GM13977 (cell line): ENCODE results near the gene GRM4.

ENCODE experiments used
- DNase-seq: peaks from one replicate; pipeline ENCODE4 v3.0.0; 2012; ENCODE audit warnings: low spot score
- in situ Hi-C: fragments of 300-500 bp; cut with MboI; formaldehyde crosslinking; loops from one replicate; pipeline ENCODE4 v1.12.0; 2022; ENCODE audit warnings: low sequenced_read_pairs, low pct_unique_long_range_greater_than_20kb, mixed read lengths, inconsistent platforms; ENCODE audit not compliant: unreplicated experiment
- TF ChIP-seq, protein P1 (sequence below): IDR thresholded peaks from 2 replicates; pipeline ENCODE4 v1.5.1; 2012; ENCODE audit warnings: mild to moderate bottlenecking, control low read depth; ENCODE audit not compliant: insufficient read depth; ENCODE audit errors: extremely low read depth, missing control alignments

The GRM4 gene

DNA sequence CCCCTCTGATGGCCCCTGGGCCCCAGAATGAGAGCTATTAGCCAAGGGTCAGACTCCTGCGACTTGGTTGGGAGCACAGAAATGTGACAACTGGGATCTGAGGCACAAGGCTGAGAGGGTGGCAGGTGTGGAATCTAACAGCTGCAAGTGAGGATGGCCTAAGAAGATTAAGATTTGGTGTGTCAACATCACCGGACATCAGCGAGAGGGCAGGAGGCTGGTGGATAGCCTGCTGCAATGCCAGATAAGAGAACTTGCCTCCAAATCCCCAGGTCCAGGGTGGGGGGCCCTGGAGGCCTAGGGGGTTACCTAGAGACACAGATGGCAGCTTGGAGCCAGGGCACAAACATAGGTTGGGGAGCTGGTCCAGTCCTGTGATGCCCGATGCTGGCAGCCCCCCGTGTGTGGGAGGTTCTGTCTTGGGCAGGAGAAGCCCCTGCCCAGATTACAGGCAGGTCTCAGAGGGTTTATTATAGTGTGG lies 155.8 kb downstream of the GRM4 start:
- TF ChIP-seq, protein P1, sequence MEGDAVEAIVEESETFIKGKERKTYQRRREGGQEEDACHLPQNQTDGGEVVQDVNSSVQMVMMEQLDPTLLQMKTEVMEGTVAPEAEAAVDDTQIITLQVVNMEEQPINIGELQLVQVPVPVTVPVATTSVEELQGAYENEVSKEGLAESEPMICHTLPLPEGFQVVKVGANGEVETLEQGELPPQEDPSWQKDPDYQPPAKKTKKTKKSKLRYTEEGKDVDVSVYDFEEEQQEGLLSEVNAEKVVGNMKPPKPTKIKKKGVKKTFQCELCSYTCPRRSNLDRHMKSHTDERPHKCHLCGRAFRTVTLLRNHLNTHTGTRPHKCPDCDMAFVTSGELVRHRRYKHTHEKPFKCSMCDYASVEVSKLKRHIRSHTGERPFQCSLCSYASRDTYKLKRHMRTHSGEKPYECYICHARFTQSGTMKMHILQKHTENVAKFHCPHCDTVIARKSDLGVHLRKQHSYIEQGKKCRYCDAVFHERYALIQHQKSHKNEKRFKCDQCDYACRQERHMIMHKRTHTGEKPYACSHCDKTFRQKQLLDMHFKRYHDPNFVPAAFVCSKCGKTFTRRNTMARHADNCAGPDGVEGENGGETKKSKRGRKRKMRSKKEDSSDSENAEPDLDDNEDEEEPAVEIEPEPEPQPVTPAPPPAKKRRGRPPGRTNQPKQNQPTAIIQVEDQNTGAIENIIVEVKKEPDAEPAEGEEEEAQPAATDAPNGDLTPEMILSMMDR = no peak
- DNase-seq = no peak
- in situ Hi-C loops = no loop called here

DNA sequence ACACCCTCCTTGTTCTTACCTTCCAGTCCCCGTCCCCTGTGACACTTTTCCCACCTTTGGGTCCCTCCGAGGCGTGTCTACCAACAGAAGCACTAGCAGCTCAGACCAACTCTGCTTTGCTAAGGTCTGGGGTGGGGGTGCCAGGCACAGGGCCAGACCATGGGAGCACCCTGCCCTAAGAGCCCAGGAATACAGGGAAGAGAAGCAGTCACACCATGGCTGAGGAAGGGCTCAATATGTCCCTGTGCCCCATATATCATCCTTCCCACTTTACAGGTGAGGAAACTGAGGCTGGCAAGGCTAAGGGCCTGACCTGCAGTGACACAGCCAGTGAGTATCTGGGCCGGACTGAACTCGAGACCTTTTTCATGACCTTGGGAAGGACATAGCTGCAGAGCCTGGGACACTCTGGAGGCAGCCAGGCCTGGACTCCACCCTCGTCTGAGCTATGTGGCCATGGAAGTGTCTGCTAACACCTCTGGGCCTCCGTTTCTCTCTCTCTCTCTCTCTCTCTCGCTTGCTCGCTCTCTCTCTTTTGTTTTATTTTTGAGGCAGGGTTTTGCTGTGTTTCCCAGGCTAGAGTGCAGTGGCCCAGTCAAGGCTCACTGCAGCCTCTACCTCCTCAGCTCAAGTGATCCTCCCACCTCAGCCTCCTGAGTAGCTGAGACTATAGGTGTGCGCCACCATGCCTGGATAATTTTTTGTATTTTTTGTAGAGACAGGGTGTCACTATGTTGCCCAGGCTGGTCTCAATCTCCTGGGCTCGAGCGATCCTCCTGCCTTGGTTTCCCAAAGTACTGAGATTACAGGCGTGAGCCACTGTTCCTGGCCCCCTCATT lies 156.7 kb downstream of the GRM4 start:
- in situ Hi-C loops = no loop called here
- no peak for DNase-seq
- TF ChIP-seq, protein P1 = no peak

DNA sequence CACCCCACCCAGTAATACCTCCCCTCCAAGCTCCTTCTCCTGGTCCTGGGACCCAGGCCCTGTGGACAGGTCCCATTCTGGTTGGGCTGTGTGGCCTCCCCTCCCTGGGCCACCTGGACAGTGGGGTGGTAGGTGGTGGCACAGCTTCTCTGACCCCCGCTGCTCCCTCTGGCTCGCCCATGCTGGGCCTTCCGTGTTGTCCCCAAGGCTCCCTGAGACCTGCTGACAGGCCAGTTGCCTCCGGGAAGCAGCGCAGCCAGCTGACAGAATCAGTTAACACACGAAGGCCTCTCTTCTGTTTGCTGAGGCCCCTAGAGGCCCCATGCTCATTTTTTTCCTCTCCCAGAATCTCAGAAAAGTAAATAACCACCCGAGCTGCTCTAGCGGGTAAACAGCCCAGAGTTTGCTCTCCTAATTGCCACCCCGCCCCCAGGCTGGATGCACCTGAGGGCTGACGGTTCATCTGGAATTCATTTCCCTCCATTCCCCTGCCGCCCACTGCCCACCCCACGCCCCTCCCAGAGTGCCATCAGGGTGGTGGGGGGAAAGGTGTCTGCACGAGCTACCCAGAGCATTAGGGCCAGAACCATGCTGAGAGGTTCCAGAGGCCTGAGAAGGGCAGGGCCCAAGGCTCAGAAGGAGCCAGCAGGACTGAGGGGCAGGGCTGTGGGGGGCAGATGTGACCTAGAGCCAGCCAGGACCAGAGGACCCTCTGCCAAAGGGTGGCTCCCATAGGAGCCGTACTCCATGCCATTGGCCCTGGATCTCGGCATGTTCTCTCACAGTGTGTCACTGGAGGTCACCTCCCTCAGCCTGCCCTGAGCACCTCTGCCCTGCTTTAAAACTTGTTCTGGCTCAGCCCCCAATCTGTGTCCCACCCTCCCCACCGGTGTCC lies 157.5 kb downstream of the GRM4 start:
- in situ Hi-C loops = no loop called here
- TF ChIP-seq, protein P1 = no peak
- DNase-seq = no peak

DNA sequence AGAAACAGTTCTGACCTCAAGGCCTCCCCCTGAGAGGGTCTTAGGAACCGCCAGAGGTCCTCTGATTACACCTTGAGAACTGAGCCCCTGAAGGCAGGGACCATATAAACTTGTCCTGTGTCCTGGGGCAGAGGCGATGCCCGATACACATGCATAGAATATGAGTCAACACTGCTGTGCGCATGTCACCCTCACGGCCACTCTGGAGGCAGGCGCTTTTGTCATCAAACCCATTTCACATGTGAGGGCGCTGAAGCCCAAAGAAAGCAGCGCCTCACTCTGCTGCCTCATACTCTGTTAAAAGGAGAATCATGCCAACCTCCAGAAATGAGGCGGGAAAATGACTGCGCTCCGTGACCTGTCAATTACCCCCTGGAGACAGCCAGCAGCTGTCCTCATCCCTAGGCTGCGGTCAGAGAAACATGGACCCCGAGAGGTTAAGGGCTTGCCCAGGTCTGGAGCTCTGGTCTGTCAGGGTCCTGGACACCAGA lies 158.3 kb downstream of the GRM4 start:
- DNase-seq = no peak
- TF ChIP-seq, protein P1 = no peak
- in situ Hi-C loops = no loop called here

DNA sequence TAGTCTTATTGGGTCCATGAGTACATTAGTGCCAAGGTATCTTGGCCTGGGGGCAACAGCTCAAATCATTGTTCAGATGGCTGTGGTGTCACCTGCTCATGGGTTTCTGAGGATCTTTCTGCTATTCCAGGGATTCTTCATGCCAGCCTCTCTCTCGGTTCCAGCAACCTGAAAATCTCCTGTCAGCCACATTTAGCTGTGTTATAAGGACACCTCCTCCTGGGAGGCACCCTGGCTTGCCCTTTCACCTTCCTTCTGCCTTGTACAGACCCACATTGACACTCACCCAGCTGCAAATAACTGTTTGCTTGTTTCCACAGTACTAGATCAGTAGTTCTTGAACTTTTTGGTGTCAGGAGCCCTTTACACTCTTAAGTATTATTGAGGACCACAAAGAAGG lies 159.9 kb downstream of the GRM4 start:
- TF ChIP-seq, protein P1 = no peak

DNA sequence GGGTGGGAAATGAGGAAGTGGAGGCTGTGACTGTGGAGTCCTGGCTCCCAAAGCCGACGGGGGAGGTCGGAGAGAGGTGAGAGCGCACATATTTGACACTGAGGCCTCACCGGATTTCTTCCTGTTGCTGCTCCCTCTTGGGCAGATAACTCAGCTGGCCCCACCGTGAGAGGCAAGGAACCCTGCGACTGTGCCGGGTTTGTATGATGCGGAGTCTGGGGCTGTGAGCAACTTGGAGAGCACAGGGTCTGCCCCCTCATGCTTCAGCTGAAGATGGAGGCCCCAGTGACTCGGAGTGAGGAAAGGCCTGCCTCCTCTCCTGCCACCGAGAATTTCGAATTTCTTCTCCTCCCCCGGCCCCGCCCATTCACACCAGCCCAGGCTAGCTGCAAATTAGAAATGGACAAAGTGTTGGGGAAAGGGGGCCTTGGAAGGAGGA lies 160.6 kb downstream of the GRM4 start:
- no peak for DNase-seq
- in situ Hi-C loops = no loop called here
- TF ChIP-seq, protein P1 = no peak

More for the DNA sequence above, 159.9 kb downstream of the GRM4 start:
- no peak for DNase-seq
- in situ Hi-C loops = no loop called here
